ENCODE results near the gene SUGCT.
A peak's percentile ranks its signal among the peaks of the same experiment; 100 is the strongest.
"Not testable (repeated sequence)": the region's sequence is repeated elsewhere in the genome, so short reads cannot be mapped to it uniquely, and the experiment has no call there.

SUGCT gene

DNA sequence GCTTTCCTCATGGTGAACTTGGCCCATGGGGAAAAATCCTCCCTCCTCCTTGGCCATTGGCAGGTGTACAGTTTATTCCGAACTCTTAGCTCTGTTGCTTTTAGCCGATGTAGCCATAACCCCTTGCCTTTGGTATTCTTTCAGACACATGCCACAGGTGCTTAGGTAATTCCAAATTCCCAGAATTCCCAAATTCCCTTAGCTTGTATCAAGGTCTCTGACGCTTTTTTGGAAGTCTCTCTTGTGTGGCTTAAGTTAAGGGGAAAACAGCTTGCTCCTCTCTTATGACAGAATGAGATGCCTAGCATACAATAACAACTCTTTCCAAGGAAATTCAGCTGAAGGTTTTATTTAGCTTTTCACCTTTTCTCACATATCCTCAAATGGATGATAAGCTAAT, 68.0 kb downstream of the SUGCT start:
- DNase-seq (ENCODE audit: low spot score): no peak

DNA sequence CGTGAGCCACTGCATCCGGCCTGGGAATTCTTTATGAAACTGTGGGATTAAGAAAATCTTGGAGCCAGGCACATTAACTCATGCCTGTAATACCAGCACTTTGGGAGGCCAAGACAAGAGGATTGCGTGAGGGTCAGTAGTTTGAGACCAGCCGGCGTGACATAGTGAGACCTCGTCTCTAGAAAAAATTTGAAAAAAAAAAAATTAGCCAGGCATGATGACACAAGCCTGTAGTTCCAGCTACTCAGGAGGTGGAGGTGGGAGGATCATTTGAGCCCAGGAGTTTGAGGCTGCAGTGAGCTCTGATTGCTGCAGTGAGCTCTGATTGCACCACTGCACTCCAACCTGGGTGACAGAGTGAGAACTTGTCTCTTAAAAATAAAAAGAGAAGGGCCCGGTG, 69.8 kb downstream of the SUGCT start:
- DNase-seq (ENCODE audit: low spot score): no peak

DNA sequence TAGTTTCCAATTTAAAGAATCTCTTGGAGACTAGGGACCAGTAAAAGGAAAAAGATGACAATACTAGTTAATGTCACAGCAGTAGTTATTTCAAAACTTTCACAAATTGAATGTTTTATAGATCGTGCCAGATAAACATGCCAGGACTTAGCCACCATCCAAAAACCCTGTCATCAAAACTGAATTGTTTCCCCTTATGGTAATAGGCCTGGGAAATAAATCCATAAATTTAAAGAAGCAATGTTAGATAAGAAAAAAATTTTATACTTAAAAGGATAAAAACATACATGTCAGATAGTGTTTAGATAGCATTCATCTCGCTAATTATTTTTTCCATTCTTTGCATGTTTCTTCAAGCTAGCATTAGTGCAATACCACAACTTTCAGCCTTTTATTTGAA, 71.2 kb downstream of the SUGCT start:
- DNase-seq (ENCODE audit: low spot score): no peak

DNA sequence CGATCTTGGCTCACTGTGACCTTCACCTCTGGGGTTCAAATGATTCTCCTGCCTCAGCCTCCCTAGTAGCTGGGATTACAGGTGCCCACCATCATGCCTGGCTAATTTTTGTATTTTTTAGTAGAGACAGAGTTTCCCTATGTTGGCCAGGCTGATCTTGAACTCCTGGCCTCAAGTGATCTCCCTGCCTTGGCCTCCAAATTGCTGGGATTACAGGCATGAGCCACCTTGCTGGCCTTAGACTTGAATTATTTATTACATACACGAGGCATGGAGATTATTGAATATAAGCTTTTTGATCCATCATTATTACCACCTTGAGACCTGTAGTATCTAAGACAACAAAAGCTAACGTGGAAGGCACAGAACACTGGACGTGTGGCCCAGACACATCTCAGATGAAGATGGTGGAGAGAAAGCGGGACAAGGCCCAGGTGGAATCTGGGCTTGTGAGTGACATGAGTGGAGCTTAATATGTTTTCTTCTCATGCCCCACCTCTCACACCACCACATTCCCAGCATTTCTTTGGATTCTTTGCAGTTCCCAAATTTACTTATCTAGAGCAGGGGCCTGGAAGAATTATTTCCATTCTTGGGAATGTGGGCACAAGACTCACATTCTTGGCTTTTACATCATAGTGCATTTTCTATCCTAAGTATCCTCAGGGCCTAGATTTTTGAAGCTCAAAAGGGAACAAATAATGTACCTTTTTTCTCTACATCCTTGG, 76.6 kb downstream of the SUGCT start:
- DNase-seq (ENCODE audit: low spot score): no peak

DNA sequence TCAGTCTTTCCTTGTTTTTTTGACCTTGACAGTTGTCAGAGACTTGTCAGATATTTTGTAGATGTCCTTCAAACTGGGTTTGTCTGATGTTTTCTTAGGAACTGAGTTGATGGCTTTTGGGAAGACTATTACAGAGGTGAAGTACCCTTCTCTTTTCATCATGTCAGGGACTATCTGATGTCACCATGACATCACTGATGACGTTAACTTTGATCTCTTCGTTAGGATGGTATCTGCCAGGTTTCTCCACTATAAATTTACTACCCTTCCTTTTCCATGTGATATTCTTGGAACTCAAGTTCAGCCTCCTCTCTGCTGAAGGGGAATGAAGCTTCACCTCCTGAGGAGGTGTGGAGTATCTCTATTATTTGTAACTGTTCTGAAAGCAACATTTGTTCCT, 78.5 kb downstream of the SUGCT start:
- DNase-seq (ENCODE audit: low spot score): no peak

DNA sequence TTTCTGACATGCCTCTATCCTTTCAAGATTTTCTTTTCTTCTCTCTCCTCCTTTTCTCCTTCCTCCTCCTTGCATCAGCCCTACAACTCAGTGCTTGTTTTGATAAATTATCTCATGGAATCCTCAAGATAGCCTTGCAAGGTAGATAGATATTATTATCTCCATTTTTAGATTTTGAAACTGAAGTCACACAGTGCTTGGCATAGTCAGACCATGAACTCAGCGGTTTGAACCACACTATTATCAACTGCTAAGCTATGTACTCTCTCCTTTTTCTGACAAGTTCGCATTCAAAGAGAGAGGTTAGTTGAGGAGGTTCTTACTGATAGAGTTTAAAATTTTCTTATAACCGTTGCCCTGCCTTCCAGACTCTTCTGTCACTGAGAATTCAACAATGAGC, 79.1 kb downstream of the SUGCT start:
- DNase-seq (ENCODE audit: low spot score): no peak

DNA sequence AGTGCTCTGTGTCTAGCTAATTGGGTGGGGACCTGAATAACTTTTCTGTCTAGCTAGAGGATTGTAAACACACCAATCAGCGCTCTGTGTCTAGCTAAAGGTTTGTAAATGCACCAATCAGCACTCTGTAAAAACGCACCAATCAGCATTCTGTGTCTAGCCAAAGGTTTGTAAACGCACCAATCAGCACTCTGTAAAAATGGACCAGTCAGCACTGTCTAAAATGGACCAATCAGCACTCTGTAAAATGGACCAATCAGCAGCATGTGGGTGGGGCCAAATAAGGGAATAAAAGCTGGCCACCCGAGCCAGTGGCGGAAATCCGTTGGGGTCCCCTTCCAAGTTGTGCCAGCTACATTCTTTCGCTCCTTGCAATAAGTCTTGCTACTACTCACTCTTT, 83.8 kb downstream of the SUGCT start:
- DNase-seq (ENCODE audit: low spot score): not testable (repeated sequence)

DNA sequence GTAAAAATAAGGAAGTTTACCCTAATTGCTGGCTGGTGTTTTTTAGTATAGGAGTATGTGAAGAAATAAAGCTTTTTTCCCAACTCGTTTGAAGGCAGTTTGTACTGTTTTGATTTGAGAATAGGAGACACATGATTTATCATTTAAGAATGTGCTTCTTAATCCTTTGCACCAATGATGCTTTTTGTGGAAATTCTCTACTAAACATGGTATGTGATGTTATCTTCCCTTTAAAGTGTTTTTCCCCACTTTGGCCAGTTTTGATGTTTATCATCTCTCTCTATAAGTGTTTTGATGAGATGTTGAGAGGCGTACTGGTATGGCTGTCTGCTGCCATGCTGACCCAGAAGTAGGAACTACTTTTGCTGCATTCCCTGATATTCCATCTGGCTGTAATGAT, 85.1 kb downstream of the SUGCT start:
- peak; percentile 10 for DNase-seq (ENCODE audit: low spot score)

DNA sequence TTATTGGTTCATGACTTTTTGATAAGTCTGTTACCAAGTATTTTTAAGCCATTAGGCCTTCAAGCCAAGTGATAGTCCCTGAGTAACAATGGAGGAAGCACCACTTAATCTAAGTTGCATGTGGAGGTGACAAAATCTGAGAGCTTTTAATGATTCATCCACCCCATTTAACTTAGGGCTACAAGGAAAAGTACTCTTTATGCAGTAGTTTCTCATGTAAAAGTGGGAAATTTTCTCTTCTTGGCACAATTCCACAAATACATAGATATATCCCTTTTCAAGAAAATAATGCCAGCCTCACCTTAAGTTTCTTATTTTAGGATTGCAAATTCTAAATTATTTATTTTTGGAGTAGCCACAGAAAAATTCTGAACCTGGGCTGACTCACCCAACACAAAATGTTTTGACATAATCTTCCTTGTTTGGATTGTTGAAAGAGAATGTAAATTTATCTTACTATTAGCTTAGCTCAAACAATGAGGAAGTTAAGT, 85.7 kb downstream of the SUGCT start:
- DNase-seq (ENCODE audit: low spot score): peak; percentile 61

DNA sequence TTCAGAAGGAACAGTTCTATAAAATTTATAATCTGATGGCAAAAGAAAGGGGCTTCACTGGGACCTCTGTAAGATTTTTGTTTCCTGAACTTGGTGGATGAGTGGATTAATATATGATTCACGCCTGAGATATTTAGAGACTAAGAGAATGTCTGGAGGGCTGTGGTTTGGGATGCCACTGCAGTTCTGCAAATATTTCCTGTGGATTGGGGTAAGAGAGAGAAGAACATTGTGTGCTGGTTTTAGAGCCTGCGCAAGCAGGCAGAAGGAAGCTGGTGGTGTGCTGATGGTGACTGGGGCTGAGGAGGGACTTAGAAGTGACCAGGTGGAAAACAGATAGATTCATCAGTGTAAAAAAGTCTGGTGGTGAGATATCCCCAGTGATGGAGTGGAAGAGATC, 87.0 kb downstream of the SUGCT start:
- peak; percentile 90 for DNase-seq (ENCODE audit: low spot score)

DNA sequence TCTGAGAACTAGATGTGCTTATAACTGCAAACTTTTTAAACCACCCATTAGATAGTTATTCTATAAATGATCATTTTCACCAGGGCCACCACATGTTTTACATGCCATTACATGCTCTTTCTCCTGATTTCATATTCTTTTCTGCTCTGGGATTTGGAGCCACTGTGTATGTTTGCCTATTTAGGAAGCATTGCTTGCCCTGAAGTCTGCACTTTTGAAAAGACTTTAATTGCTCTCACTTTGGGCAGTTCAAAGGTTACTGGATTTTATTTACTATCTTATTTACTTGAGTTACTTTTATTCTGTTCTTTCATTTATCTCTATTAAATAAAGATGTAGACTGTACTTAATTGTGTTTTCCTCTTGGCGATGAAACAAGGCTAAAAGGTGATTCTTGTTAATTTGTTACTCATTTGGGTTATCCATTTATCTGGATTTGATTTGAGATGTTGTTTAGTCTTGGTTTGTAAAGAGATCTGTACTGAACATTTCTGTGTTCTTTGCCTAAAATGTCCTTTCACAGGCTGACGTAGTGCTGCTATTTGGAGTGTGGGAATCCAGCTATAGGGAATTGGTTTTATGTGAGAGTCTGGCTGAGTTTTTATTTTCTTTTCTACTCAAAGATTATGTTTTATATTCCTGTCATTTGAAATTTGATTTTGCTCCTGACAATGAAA, 88.8 kb downstream of the SUGCT start:
- peak; percentile 28 for DNase-seq (ENCODE audit: low spot score)

DNA sequence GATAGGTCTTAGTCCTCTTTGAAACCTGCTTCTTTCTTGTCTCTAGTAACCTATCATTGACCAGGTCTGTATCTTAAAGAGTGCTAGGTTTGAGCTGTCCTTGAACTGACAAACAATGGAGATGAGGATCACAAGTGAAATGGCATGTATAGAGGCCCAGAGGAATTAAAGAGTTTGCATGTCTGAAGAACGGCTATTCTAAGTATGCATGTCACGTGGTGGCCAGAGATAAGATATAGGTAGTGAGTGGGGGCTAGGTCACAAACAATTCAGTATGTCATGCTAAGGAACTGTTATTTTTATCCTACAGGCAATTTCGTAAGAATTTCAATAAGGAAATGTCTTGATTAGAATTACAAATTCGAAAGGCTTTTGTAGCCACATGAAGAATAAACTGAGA, 95.3 kb downstream of the SUGCT start:
- no peak for DNase-seq (ENCODE audit: low spot score)

DNA sequence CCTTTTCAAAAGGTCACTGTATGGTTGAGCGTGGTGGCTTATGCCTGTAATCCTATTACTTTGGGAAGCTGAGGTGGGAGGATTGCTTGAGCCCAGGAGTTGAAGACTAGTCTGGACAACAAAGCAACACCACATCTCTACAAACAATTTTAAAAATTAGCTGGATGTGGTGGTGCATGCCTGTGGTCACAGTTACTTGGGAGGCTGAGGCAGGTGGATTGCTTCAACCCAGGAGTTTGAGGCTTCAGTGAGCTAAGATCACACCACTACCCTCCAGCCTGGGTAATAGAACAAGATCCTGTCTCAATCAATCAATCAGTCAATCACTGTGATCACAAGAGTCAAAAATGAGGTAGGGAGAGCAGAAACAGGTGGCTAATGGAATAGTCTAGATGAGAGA, 97.0 kb downstream of the SUGCT start:
- DNase-seq (ENCODE audit: low spot score): no peak

DNA sequence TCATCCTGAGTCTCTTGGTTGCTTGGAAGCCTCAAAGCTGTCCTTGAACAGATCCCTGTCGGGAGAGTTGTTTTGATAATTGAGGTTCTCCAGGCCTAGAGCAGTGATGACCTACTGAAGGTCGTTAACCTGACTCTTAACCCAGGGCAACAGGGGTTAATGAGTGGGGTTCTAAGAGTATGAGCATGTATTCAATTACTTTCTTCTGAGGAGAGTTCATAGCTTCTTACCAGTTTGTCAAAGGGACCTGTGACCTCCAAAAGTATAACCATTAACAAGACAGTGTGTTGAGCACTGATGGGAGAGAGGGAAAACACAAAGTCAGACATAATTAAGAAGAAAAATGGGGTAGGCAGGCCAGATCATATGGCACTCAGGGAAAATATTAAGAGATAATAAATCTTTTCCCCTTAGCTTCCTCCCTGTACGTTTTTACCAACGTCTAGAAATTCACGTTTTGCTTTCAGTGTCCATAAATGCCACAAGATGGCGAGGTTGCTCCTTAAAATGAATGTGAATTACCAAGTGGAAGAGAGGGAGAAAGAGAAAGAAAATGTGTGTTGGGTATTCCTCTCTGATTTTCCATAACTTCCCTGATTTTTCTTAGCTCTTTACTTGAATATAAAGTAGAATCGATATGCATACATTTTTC, 97.6 kb downstream of the SUGCT start:
- peak; percentile 78 for DNase-seq (ENCODE audit: low spot score)

DNA sequence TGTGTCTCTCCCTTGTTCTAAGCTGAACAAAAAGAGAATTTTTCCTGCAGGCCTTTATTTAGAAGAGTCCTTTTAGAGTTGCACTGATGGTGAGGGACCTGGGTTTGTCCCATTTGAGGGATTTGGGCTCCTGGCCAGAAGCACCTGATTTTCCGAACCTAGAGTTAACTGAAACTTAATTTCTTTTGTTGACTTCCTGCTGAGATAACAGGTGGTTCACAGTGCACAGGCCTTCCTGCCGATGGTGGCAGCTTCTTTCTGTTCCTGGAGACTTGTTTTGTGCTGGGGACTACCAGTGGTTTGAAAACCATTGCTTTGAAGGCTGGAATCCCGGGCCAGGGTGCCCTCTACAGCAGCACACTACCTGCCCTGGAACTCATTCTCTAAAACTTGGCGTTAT, 99.2 kb downstream of the SUGCT start:
- DNase-seq (ENCODE audit: low spot score): no peak

DNA sequence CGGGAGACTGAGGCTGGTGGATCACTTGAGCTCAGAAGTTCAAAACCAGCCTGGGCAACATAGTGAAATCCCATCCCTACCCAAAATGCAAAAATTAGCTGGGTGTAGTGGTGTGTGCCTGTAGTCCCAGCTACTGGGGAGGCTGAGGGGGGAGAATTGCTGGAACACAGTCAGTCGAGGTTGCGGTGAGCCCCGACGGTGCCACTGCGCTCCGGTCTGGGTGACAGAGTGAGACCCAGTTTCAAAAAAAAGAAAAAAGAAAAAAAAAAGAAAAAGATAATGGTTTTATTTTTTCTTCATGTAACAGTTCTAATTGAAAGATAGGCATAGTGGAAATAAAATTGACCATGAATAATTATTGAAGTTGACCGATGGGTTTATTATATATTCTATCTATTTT, 99.9 kb downstream of the SUGCT start:
- no peak for DNase-seq (ENCODE audit: low spot score)

DNA sequence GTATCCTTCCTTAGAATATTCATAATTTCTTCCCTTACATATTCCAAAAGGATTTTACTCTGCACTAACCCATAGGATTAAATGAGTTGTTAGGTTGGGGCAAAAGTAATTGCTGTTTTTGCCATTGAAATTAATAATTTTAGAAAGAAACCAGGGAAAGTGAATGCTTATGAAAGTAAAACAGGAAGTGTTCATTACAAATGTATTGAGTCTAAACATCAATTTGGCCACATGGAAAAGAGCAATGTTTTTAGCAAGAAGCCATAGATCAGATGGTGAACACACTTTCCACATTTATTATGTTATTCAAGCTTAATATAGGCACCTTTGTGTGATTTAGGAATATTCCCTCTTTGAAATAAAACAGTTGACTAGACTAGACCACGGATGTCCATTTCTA, 102.9 kb downstream of the SUGCT start:
- DNase-seq (ENCODE audit: low spot score): no peak

DNA sequence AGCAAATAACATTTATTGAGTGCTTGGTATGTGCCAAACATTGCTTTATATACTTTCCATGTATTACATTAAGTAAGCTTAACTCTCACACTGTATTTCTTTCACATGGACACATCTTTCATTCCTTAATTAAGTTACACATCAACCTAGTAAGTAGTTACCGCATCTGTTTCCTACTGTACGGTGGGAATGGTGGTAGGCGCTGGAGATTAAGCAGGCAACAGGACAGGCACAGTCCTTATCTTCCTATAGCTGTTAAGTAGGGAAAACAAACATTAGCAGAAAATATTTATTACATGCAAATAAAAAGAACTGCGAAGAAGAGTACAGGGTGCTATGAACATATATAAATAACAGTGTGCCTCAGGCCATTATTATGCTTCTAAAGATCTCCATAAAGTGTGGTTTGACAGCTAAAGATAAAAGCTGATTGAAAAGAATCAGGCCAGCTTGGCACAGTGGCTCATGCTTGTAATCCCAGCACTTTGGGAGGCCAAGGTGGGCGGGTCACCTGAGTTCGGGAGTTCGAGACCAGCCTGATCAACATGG, 105.0 kb downstream of the SUGCT start:
- no peak for DNase-seq (ENCODE audit: low spot score)

DNA sequence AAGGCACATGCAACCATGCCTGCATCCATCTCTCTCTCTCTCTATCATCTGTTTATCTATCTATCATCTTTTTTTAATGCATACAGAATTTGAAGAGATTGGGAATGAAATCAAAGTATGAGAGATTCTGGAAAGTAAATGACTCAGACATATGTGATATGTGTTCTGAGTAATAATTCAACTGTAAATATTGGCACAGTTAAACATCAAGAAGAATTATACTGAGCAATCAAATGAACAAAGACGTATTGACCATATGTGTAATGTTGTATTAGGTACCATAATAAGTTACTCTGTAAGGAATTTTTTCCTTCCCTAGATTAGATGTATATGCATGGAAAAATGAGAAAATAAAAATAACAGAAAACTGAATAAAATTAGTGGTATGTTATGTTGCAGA, 108.3 kb downstream of the SUGCT start:
- DNase-seq (ENCODE audit: low spot score): no peak

DNA sequence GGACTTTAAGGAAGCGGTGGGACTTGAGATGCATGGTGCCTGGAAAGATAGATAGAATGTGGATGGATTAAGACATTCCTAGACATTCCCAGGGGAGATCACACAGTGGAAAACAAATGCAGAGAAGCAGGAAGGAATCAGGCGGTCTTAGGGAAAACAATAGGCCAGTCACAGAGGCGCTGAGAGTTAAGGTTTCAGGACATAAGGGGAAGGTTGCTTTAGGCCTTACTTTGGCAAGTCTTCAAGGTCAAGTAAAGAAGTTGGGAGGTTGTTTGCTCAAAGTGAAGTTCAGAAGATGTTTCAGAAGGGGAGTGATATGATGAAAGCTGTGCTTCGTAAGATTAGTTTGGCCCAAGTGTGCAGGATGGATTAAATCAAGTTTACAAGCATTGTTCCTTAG, 109.4 kb downstream of the SUGCT start:
- no peak for DNase-seq (ENCODE audit: low spot score)

DNA sequence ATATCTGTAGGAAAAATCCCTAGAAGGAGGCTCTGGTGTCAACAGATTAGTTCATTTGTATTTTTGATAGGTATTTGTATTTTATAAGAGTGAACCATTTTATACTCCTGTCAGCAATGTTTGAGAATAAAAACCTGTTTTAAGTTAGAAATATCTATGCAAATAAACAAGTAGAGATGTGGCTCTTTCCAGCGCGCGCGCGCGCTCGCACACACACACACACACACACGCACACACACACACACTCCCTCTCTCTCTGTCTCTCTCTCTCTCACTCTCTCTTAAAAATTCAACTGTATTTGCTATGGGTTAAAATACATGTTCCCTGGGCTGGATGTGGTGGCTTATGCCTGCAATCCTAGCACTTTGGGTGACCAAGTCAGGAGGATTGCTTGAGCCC, 113.9 kb downstream of the SUGCT start:
- DNase-seq (ENCODE audit: low spot score): no peak

DNA sequence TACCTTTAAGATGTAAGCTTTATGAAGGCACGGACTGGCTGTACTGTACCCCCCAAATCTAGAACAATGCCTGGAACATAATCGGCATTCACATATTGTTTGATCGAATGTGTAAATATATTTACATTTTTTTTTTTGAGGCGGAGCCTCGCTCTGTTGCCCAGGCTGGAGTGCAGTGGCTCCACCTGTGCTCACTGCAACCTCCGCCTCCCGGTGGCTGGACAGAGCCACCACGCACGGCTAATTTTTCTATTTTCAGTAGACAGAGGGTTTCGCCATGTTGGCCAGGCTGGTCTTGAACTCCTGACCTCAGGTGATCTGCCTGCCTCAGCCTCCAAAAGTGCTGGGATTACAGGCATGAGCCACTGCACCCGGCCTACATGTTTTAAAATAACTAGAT, 118.6 kb downstream of the SUGCT start:
- DNase-seq (ENCODE audit: low spot score): not testable (repeated sequence)

DNA sequence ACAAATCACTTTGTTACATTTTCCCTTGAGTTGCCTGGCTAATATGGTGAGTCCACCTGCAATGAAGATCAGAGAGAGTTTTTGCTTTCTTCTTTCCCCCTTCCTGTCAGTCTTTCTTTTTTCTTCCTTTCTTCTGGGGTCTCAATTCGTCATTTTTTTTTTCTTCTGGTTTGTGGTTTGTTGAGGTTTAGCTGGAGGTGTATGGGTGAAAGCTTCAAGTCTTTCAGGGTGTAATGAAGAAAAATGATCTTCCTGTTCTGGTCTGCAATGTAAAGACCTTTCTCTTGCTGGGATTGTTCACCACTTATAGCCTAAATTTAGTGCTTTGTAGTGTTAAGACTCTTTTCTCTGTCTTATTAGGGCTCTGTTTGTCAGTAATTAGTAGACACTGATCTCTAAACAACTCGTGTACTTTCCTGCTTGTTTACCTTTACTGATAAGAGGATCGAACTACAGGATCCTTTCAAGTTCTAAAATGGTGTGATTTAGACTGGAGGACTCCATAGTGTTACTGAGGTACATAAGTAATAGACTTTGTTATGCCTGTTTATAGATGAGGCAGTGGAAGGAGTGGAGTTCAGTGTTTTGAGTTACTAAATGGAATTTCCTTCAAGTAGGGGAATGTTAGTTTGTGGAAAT, 129.1 kb downstream of the SUGCT start:
- DNase-seq (ENCODE audit: low spot score): no peak
